HepG2 (cell line): Measurements from ENCODE around the gene CASZ1. TPM values are rescaled to one million over a fixed set of nuclear protein-coding genes. Genes with fewer than 3 reads are reported as not detected.
A peak's percentile ranks its signal among the peaks of the same experiment; 100 is the strongest.

Experiments
- ATF3 ChIP-seq: sonication (generic); formaldehyde crosslinking; IDR thresholded peaks from 2 replicates; pipeline ENCODE4 v1.4.0; 2020; ENCODE audit warnings: missing genetic modification reagents
- CEBPG ChIP-seq: IDR thresholded peaks from 2 replicates; pipeline ENCODE4 v1.6.1; 2016
- CHD2 ChIP-seq: IDR thresholded peaks from 2 replicates; pipeline ENCODE4 v1.6.1; 2011; ENCODE audit warnings: low read depth, low read length, improper control_type of control experiment
- DNMT1 ChIP-seq: sonication (generic); formaldehyde crosslinking; IDR thresholded peaks from 2 replicates; pipeline ENCODE4 v1.5.1; 2020; ENCODE audit warnings: mild to moderate bottlenecking, missing genetic modification reagents
- ELF1 ChIP-seq: sonication (generic); formaldehyde crosslinking; IDR thresholded peaks from 2 replicates; pipeline ENCODE4 v1.4.0; 2020; ENCODE audit warnings: missing genetic modification reagents
- HMG20B ChIP-seq: conservative IDR thresholded peaks from 2 replicates; pipeline ENCODE4 v1.6.1; 2016; ENCODE audit warnings: missing genetic modification reagents, missing compliant biosample characterization
- KMT2A ChIP-seq: sonication (generic); formaldehyde crosslinking; IDR thresholded peaks from 2 replicates; pipeline ENCODE4 v1.4.0; 2020; ENCODE audit warnings: missing genetic modification reagents
- LCORL ChIP-seq, 2 experiments: fragments of 450-650 bp in 1 of 2; sonication (generic) in 1 of 2; formaldehyde crosslinking in 1 of 2; IDR thresholded peaks; 2 replicates each; pipeline versions ENCODE4 v1.5.0 to v1.6.1; 2017 to 2020; ENCODE audit warnings: antibody characterized with exemption in 1 of 2, missing genetic modification reagents in 1 of 2
- NR0B2 ChIP-seq: sonication (generic); formaldehyde crosslinking; IDR thresholded peaks from 2 replicates; pipeline ENCODE4 v1.4.0; 2020; ENCODE audit warnings: mild to moderate bottlenecking, missing genetic modification reagents
- NR2F6 ChIP-seq, 2 experiments: IDR thresholded peaks; 2 replicates each; pipeline ENCODE4 v1.6.1; 2016; ENCODE audit warnings: antibody characterized with exemption in 1 of 2, mild to moderate bottlenecking in 1 of 2
- PITX1 ChIP-seq: sonication (generic); formaldehyde crosslinking; IDR thresholded peaks from 2 replicates; pipeline ENCODE4 v1.5.1; 2020; ENCODE audit warnings: mild to moderate bottlenecking, missing genetic modification reagents
- TCF7 ChIP-seq: sonication (generic); IDR thresholded peaks from 2 replicates; pipeline ENCODE4 v1.6.1; 2016; ENCODE audit warnings: antibody characterized with exemption, low read depth
- ZBTB39 ChIP-seq: sonication (generic); formaldehyde crosslinking; IDR thresholded peaks from 2 replicates; pipeline ENCODE4 v1.5.0; 2020; ENCODE audit warnings: missing genetic modification reagents
- ZGPAT ChIP-seq: IDR thresholded peaks from 2 replicates; pipeline ENCODE4 v1.6.1; 2016; ENCODE audit warnings: mild to moderate bottlenecking
- ZNF136 ChIP-seq: sonication (generic); formaldehyde crosslinking; IDR thresholded peaks from 2 replicates; pipeline ENCODE4 v1.8.1; 2022; ENCODE audit warnings: low read depth, mild to moderate bottlenecking, moderate library complexity, missing genetic modification reagents
- ZNF17 ChIP-seq: sonication (generic); formaldehyde crosslinking; IDR thresholded peaks from 2 replicates; pipeline ENCODE4 v1.5.0; 2020; ENCODE audit warnings: mild to moderate bottlenecking, missing genetic modification reagents
- ZNF280D ChIP-seq: sonication (generic); formaldehyde crosslinking; IDR thresholded peaks from 2 replicates; pipeline ENCODE4 v1.5.1; 2020; ENCODE audit warnings: mild to moderate bottlenecking, missing genetic modification reagents
- ZNF543 ChIP-seq: sonication (generic); formaldehyde crosslinking; IDR thresholded peaks from 2 replicates; pipeline ENCODE4 v1.4.0; 2020; ENCODE audit warnings: mild to moderate bottlenecking, missing genetic modification reagents
- polyA plus RNA-seq, 8 experiments: library from polyadenylated mRNA; depleted of rRNA in 3 of 8; stranded (reverse) in 7 of 8; unstranded in 1 of 8; fragments of >200 nt; fragmentation: Illumina TruSeq in 4 of 8; extraction: Trizol in 4 of 8; gene quantifications; 2 replicates each; pipeline versions ENCODE4 v1.2.1 to v1.2.3, GENCODE V29; 2011 to 2016; ENCODE audit warnings: low read depth in 4 of 8, missing spikeins in 1 of 8, mixed read lengths in 1 of 8; ENCODE audit not compliant: insufficient read depth in 1 of 8
- total RNA-seq, 5 experiments: library from RNA; depleted of rRNA; stranded (reverse); fragments of >200 nt; fragmentation: Illumina TruSeq; extraction: Trizol; gene quantifications; 2 replicates each; pipeline ENCODE4 v1.2.3, GENCODE V29; 2016; ENCODE audit warnings: low read depth in 1 of 5
- TF ChIP-seq, protein P1 (sequence below): sonication (generic); formaldehyde crosslinking; IDR thresholded peaks from 2 replicates; pipeline ENCODE4 v1.8.1; 2023; ENCODE audit warnings: mild to moderate bottlenecking, missing genetic modification reagents

CASZ1 gene
- total and polyA plus RNA-seq, 2 of the 13 experiments (the other 11 are each of a cell fraction or from before 2014, with no cell fraction given): 1.9 to 3.7 TPM

GRCh38 chr1:10679496-10680220, 116.8 kb downstream of the CASZ1 start (continued):
- TF ChIP-seq ZBTB39 (CRISPR knock-in tag) (no peak), CHD2 (no peak), ZNF17 (no peak), TCF7 (no peak), PITX1 (CRISPR knock-in tag) (peak; percentile 71; the same call in 1 of the 2 replicates), ZNF280D (CRISPR knock-in tag) (no peak), NR2F6 (IDR thresholded peaks at IDR 0.05) (peak; percentile 27; the same call in 1 of the 2 replicates), NR2F6 (CRISPR knock-in tag; IDR thresholded peaks at IDR 0.05) (peak; percentile 20; the same call in 1 of the 2 replicates), LCORL (IDR thresholded peaks at IDR 0.05) (no peak), LCORL (CRISPR knock-in tag; IDR thresholded peaks at IDR 0.05) (0 out of 2 replicates have a peak, but pooled peaks have one; percentile 24), KMT2A (CRISPR knock-in tag) (no peak), ELF1 (no peak), ZGPAT (peak; percentile 36; the same call in 1 of the 2 replicates), ATF3 (CRISPR knock-in tag) (peak; percentile 40; the same call in 1 of the 2 replicates), CEBPG (peak; percentile 47; the same call in 1 of the 2 replicates), DNMT1 (CRISPR knock-in tag) (no peak), ZNF543 (CRISPR knock-in tag) (no peak), HMG20B (CRISPR knock-in tag) (0 out of 2 replicates have a peak, but pooled peaks have one; percentile 22), ZNF136 (CRISPR knock-in tag) (0 out of 2 replicates have a peak, but pooled peaks have one; percentile 55), NR0B2 (CRISPR knock-in tag) (no peak)
- TF ChIP-seq, protein P1, sequence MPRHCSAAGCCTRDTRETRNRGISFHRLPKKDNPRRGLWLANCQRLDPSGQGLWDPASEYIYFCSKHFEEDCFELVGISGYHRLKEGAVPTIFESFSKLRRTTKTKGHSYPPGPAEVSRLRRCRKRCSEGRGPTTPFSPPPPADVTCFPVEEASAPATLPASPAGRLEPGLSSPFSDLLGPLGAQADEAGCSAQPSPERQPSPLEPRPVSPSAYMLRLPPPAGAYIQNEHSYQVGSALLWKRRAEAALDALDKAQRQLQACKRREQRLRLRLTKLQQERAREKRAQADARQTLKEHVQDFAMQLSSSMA (CRISPR knock-in tag): 0 out of 2 replicates have a peak, but pooled peaks have one; percentile 31
